ENCODE results near the gene DLEU7.

The DLEU7 gene

DNA sequence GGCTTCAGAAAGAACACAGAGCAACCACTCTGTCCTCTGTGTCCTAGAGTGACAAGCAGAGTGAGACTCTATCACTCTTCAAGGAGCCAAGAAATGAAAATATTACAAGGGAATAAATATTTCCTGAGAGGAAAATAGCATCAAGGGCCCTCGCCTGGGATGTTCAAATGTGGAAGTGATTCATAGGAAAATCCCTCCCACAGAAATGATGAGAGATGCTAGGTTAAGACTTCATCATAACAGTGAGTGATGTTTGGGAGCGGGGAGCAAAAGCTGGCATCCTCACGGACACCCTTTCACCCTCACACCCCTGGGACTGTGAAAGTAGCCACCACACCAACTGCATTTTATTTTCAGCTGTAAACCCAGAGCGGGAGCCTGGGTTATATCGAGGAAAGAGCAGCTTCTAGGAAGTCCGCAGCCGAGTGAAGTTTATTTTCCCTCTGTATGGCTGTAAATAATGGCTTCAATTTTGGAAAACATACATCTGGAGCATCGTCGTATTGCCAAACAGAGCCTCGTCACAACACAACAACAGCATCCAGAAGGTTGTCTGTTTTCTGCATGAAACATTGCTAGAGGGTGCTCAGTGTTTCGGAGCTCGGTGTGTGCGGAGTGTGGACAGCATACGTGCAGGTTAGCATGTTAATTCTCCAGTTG, 54.8 kb downstream of the DLEU7 start:
- DNase-seq = no peak

DNA sequence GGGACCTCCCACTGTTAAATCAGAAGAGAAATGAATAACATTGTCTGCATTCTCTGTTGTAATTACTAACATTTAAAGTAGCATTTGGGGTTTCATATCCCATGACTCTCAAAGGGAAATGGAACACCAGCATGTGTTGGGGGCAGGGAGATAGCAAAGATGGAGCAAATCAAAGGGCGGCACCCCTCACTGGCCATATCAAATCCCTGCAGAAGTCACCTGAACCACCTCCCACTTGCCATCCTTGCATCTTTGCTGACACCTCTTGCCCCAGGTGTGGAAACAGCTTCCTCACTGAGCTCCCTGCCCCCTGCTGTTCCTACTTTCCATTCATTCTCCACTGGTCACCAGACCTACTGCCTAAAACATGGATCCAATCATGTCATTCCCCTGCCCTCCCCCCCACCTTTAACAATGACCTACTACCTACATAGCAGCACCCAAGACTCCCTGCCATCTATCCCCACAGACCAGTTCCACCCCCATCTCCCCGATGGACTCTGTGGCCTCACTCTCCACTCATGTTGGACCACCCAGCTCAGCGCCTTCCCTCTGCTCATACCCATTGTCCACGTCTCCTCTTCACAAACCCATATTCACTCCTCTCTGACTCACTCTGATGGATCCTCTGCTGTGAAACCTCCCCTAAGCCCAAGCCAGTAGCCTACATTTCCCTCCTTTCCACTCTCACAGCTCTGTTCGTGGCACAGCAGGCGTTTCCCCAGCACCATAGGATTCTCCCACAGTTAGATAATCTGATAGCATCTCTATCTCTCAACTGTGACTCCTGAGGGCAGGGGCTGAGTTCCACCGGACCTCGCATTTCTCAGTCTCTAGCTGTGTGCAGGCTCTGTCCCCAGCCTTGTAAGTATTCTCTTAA, 55.9 kb downstream of the DLEU7 start:
- no peak for DNase-seq

DNA sequence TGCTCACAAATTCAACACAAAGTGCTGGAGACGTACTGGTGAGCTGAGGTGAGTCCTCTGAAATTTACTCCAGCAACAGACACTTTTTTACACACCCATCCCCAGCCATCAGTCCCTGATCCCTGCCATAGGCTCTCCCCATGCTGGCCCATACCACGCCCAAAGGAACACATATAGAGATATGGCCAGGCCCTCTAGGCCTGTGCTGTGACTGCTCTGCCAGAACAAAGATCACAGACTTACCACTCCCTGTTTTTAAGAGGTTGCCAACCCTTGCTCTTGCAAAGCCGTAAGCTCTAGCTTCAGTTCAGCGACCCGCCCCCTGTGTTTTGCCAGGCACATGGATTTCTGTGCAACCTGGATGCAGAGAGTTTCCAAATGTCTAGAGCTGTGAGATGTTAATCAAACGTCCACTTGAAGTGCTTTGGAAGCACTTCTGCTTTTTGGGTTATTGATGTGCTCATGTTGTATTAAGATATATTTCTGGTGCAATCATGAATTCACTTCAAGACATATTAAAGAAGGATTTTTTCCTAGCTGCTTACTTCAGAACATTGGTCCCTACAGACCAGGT, 59.7 kb downstream of the DLEU7 start:
- no peak for DNase-seq

DNA sequence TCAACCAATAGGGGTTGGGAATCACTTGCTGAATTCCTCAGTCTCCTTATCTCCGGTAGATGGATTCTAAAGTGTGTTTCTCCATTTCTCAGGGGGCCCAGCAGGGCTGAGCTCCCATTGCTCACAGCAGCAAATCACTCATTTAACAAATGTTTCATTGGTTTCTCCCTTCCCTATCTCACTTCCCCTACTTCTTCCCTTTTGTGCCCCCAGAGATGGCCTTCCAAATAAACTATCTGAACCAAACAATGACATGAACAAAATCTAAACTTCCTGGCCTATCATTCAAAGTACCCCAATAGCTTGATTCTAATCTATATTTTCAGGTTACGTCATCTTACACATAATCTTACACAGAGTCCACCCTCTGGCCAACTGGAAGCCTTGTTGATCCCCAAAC, 60.4 kb downstream of the DLEU7 start:
- DNase-seq = no peak

DNA sequence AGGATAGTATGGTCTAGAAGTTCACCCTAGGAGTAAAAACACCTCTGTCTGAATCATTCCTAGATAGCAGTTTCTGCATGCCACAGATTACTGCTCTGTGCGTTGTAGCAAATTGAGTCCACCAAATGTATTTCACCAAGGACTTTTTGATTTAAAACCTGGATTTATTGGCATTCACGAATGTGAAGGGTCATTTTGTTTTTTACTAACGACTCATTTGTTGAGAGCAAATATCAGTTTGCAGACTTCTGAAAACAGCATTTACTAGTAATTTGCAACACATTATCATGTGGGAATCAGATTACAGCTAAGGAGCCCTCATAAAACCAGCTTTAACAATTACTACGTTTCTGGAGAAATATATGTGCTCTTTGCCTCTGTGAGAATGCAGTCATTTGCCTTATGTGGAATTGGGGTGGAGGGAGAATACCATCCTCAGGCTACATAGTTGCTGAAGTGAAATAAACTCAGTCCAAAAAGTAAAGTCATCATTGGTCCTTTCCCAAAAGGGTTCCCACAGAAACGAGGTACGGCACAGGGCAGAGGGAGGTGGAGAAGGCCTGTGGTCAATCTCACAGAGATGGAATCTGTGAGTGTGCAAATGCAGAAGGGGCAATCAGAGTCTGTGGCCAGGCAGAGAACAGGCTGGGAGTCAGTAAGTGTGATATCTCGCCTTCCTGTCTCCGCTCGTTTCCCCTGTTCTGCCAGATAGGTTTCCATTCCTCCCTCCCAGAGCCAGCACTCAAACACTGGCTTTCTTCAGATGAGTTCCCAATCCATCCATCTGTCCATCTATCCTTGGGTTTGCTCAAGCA, 63.1 kb downstream of the DLEU7 start:
- no peak for DNase-seq

DNA sequence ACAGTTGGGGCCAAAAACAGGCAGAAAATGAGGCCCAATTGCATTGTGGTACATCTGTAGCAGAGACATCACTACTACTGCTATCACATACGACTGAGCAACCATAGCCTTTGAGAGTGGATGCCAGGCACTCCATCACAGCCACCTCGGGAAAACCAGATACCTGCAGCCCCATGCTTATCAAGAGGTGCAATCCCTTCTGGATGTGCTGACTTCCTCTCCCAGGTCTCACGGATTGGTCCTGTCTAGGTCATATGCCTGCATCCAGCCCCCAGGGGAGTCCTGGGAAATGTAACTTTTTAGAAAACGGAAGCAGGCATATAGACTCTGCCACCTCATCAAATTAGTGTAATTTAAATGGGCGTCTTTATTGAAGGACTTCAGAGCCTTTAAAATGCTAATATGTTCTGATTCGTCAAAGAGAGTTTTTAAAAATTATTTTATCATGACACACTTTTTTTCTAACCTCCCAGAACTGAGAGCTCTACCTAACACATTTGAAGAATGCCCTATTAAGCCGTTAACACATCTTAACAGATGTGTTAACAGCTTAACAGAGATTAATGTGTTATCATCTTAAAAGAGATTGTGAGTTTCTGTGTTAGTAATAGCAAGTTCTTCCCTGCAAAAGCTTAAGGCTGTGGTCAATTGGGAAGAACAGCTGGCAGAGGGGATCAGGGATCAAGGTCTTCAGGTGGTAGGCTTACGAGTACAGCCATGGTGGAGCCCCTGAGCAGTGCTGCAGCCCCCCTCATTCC, 63.9 kb downstream of the DLEU7 start:
- no peak for DNase-seq

Measured in GOT3 (cell line).